Breast epithelium (tissue), 3 donors: ENCODE measurements around the gene F12.

Experiments
- POLR2A ChIP-seq: fragments of 450-650 bp; IDR thresholded peaks from one replicate; pipeline ENCODE4 v1.6.1; 2016; ENCODE audit warnings: antibody characterized with exemption, mild to moderate bottlenecking, moderate library complexity
- TF ChIP-seq, protein P1 (sequence below), 3 donors: fragments of 450-650 bp; IDR thresholded peaks; one replicate each; pipeline ENCODE4 v1.5.1; 2016 to 2017; ENCODE audit warnings: antibody characterized with exemption in 3 of 3, mild to moderate bottlenecking in 3 of 3, moderate library complexity in 3 of 3

DNA sequence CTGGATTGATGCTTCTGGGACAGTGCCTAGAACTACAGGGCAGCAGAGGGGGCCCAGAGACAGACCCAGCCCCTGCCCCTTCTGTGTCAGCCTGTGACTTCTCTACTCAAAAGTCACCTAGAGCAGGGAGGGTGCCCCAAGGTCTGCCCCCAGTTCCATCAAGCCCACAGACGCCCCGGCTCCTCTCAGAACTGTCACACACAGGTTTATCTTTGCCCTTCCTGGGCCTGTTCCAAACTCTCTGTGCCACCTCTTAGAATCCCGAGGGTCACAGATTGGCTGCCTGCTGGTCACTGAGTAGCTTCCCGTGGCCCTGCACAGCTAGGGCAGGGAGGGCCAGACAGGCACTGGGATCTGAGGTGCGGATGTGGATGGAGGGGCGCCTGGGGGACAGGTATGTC is 49.9 kb downstream of the F12 start:
- TF ChIP-seq, protein P1, sequence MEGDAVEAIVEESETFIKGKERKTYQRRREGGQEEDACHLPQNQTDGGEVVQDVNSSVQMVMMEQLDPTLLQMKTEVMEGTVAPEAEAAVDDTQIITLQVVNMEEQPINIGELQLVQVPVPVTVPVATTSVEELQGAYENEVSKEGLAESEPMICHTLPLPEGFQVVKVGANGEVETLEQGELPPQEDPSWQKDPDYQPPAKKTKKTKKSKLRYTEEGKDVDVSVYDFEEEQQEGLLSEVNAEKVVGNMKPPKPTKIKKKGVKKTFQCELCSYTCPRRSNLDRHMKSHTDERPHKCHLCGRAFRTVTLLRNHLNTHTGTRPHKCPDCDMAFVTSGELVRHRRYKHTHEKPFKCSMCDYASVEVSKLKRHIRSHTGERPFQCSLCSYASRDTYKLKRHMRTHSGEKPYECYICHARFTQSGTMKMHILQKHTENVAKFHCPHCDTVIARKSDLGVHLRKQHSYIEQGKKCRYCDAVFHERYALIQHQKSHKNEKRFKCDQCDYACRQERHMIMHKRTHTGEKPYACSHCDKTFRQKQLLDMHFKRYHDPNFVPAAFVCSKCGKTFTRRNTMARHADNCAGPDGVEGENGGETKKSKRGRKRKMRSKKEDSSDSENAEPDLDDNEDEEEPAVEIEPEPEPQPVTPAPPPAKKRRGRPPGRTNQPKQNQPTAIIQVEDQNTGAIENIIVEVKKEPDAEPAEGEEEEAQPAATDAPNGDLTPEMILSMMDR (IDR thresholded peaks at IDR 0.05): no peak
- no peak for TF ChIP-seq POLR2A
